Activated T-helper 17 cell treated with anti-CD3 and anti-CD28 coated beads, Interleukin-2, amount 50 U/mL, for 72 hours (primary cell): ENCODE data around the gene RPL7A. TPM values are rescaled to one million over a fixed set of nuclear protein-coding genes. Genes with fewer than 3 reads are reported as not detected.
"Not testable (repeated sequence)": the region's sequence is repeated elsewhere in the genome, so short reads cannot be mapped to it uniquely, and the experiment has no call there.

Source experiments
- ATAC-seq: fragments of 150-1000 bp; cut with Tn5 transposase; replicated peaks from 2 replicates; pipeline ENCODE4 v1.10.0; 2021; ENCODE audit warnings: mild to moderate bottlenecking, moderate library complexity
- H3K27ac Mint-ChIP-seq: one replicate; pipeline ENCODE4 v1.8.0; 2022; ENCODE audit warnings: mixed read lengths
- H3K27me3 Mint-ChIP-seq: one replicate; pipeline ENCODE4 v1.8.0; 2022; ENCODE audit warnings: mixed read lengths
- H3K36me3 Mint-ChIP-seq: one replicate; pipeline ENCODE4 v1.8.0; 2022; ENCODE audit warnings: low read depth, mild to moderate bottlenecking, mixed read lengths
- H3K4me1 Mint-ChIP-seq: one replicate; pipeline ENCODE4 v1.8.0; 2022; ENCODE audit warnings: mixed read lengths
- H3K4me3 Mint-ChIP-seq: one replicate; pipeline ENCODE4 v1.8.0; 2022; ENCODE audit warnings: mild to moderate bottlenecking, mixed read lengths
- H3K9me3 Mint-ChIP-seq: one replicate; pipeline ENCODE4 v1.8.0; 2022; ENCODE audit warnings: mixed read lengths
- total RNA-seq, 2 donors: library from RNA; stranded (reverse); gene quantifications; one replicate each; pipeline ENCODE4 v1.2.3, GENCODE V29; 2022

RPL7A gene
- total RNA-seq, 2 donors from 2014 or later: 3,005 to 3,350 TPM

GRCh38 chr9:133334888-133335287 is 13.1 kb upstream of the RPL7A start:
- H3K4me1 Mint-ChIP-seq, ATAC-seq, H3K27me3 Mint-ChIP-seq, H3K9me3 Mint-ChIP-seq: not testable (repeated sequence)
- Mint-ChIP-seq H3K4me3 (peak overlapping the region; percentile 93), H3K36me3 (peaks cover 85% of the 10 kb centered on the region), H3K27ac (peak overlapping the region; percentile 89)

GRCh38 chr9:133335924-133336811 is 11.8 kb upstream of the RPL7A start, which contains the start of gene SURF6:
TSS of gene SURF6 (minus strand) at chr9:133336188. CDS start at chr9:133336132, 56 bp downstream.
- peak; percentile 96 for ATAC-seq
- Mint-ChIP-seq H3K9me3 (no peaks in the 10 kb centered on the region), H3K4me1 (no peaks in the 10 kb centered on the region), H3K36me3 (peaks cover 84% of the 10 kb centered on the region), H3K27ac (peak within 1 kb of the TSS; percentile 89), H3K27me3 (no peaks in the 10 kb centered on the region), H3K4me3 (peak within 1 kb of the TSS; percentile 93)

- no peaks in the 10 kb centered on the region for H3K9me3 Mint-ChIP-seq
- H3K4me1 Mint-ChIP-seq: no peaks in the 10 kb centered on the region
- no peak for ATAC-seq
- H3K36me3 Mint-ChIP-seq: peaks cover 75% of the 10 kb centered on the region
- peak overlapping the region; percentile 24 for H3K27ac Mint-ChIP-seq
- no peaks in the 10 kb centered on the region for H3K27me3 Mint-ChIP-seq
- H3K4me3 Mint-ChIP-seq: no peak overlapping the region
These were observed 8.4 kb upstream of the RPL7A start for GRCh38 chr9:133339641-133340040.

- no peaks in the 10 kb centered on the region for H3K27me3 Mint-ChIP-seq
- peak overlapping the region; percentile 24 for H3K27ac Mint-ChIP-seq
- no peak for ATAC-seq
- no peaks in the 10 kb centered on the region for H3K9me3 Mint-ChIP-seq
- H3K4me3 Mint-ChIP-seq: no peak overlapping the region
- peaks cover 75% of the 10 kb centered on the region for H3K36me3 Mint-ChIP-seq
- H3K4me1 Mint-ChIP-seq: no peaks in the 10 kb centered on the region
These were observed 7.8 kb upstream of the RPL7A start for GRCh38 chr9:133340256-133340655.

- ATAC-seq: no peak
- H3K4me1 Mint-ChIP-seq: no peaks in the 10 kb centered on the region
- no peaks in the 10 kb centered on the region for H3K9me3 Mint-ChIP-seq
- no peak overlapping the region for H3K4me3 Mint-ChIP-seq
- H3K27ac Mint-ChIP-seq: peak overlapping the region; percentile 24
- H3K27me3 Mint-ChIP-seq: no peaks in the 10 kb centered on the region
- H3K36me3 Mint-ChIP-seq: peaks cover 75% of the 10 kb centered on the region
These were observed 7.1 kb upstream of the RPL7A start for GRCh38 chr9:133340916-133341315.

- no peaks in the 10 kb centered on the region for H3K27me3 Mint-ChIP-seq
- H3K36me3 Mint-ChIP-seq: peaks cover 75% of the 10 kb centered on the region
- ATAC-seq: no peak
- peaks cover 3% of the 10 kb centered on the region for H3K4me1 Mint-ChIP-seq
- no peak overlapping the region for H3K4me3 Mint-ChIP-seq
- no peaks in the 10 kb centered on the region for H3K9me3 Mint-ChIP-seq
- H3K27ac Mint-ChIP-seq: peak overlapping the region; percentile 43
These were observed 6.5 kb upstream of the RPL7A start for GRCh38 chr9:133341369-133342068.

- Mint-ChIP-seq H3K27ac (peak overlapping the region; percentile 43), H3K4me1 (peaks cover 8% of the 10 kb centered on the region), H3K36me3 (peaks cover 80% of the 10 kb centered on the region), H3K9me3 (no peaks in the 10 kb centered on the region), H3K4me3 (no peak overlapping the region), H3K27me3 (no peaks in the 10 kb centered on the region)
- no peak for ATAC-seq
These were observed 6.0 kb upstream of the RPL7A start for GRCh38 chr9:133342069-133342406.

- no peak overlapping the region for H3K27ac Mint-ChIP-seq
- peaks cover 83% of the 10 kb centered on the region for H3K36me3 Mint-ChIP-seq
- H3K9me3 Mint-ChIP-seq: no peaks in the 10 kb centered on the region
- no peak overlapping the region for H3K4me3 Mint-ChIP-seq
- no peak for ATAC-seq
- no peaks in the 10 kb centered on the region for H3K27me3 Mint-ChIP-seq
- H3K4me1 Mint-ChIP-seq: peaks cover 10% of the 10 kb centered on the region
These were observed 5.4 kb upstream of the RPL7A start for GRCh38 chr9:133342570-133342969.

- peaks cover 13% of the 10 kb centered on the region for H3K4me1 Mint-ChIP-seq
- peaks cover 87% of the 10 kb centered on the region for H3K36me3 Mint-ChIP-seq
- no peak overlapping the region for H3K27ac Mint-ChIP-seq
- H3K9me3 Mint-ChIP-seq: no peaks in the 10 kb centered on the region
- no peak for ATAC-seq
- H3K27me3 Mint-ChIP-seq: no peaks in the 10 kb centered on the region
- no peak overlapping the region for H3K4me3 Mint-ChIP-seq
These were observed 3.9 kb upstream of the RPL7A start for GRCh38 chr9:133344071-133344470.

- no peaks in the 10 kb centered on the region for H3K9me3 Mint-ChIP-seq
- no peak overlapping the region for H3K27ac Mint-ChIP-seq
- peaks cover 87% of the 10 kb centered on the region for H3K36me3 Mint-ChIP-seq
- ATAC-seq: no peak
- H3K4me1 Mint-ChIP-seq: peaks cover 22% of the 10 kb centered on the region
- no peaks in the 10 kb centered on the region for H3K27me3 Mint-ChIP-seq
- H3K4me3 Mint-ChIP-seq: no peak overlapping the region
These were observed 3.0 kb upstream of the RPL7A start for GRCh38 chr9:133344979-133345378.

GRCh38 chr9:133345596-133345995 is 2.4 kb upstream of the RPL7A start:
- Mint-ChIP-seq H3K4me3 (no peak overlapping the region), H3K27me3 (no peaks in the 10 kb centered on the region), H3K36me3 (peaks cover 88% of the 10 kb centered on the region), H3K9me3 (no peaks in the 10 kb centered on the region), H3K4me1 (peaks cover 24% of the 10 kb centered on the region), H3K27ac (no peak overlapping the region)
- ATAC-seq: no peak

GRCh38 chr9:133346021-133346785 is 1.8 kb upstream of the RPL7A start:
- H3K27ac Mint-ChIP-seq: peak overlapping the region; percentile 89
- ATAC-seq: no peak
- peak overlapping the region; percentile 93 for H3K4me3 Mint-ChIP-seq
- H3K4me1 Mint-ChIP-seq: peaks cover 24% of the 10 kb centered on the region
- H3K27me3 Mint-ChIP-seq: no peaks in the 10 kb centered on the region
- no peaks in the 10 kb centered on the region for H3K9me3 Mint-ChIP-seq
- peaks cover 88% of the 10 kb centered on the region for H3K36me3 Mint-ChIP-seq

GRCh38 chr9:133347515-133347984 is 468 bp upstream of the RPL7A start:
- peak; percentile 54 for ATAC-seq
- no peaks in the 10 kb centered on the region for H3K27me3 Mint-ChIP-seq
- H3K27ac Mint-ChIP-seq: peak overlapping the region; percentile 99
- no peaks in the 10 kb centered on the region for H3K9me3 Mint-ChIP-seq
- peaks cover 24% of the 10 kb centered on the region for H3K4me1 Mint-ChIP-seq
- peaks cover 88% of the 10 kb centered on the region for H3K36me3 Mint-ChIP-seq
- peak overlapping the region; percentile 93 for H3K4me3 Mint-ChIP-seq
